Neutrophil (primary cell): ENCODE measurements around the gene CLDN19.

Experiments
- H3K27ac ChIP-seq: fragments of 200-600 bp; sonication (generic); 2 replicates; pipeline ENCODE4 v1.5.1; 2016; ENCODE audit warnings: mild to moderate bottlenecking, moderate library complexity
- H3K27me3 ChIP-seq: fragments of 200-600 bp; sonication (generic); 2 replicates; pipeline ENCODE4 v1.6.0; 2016; ENCODE audit warnings: mild to moderate bottlenecking
- H3K36me3 ChIP-seq: fragments of 200-600 bp; sonication (generic); 2 replicates; pipeline ENCODE4 v1.5.1; 2017
- H3K4me1 ChIP-seq, 2 experiments: fragments of 200-600 bp in 1 of 2; sonication (generic) in 1 of 2; 1 replicate in 1 of 2; 2 replicates in 1 of 2; pipeline versions ENCODE4 v1.5.1 to v1.6.1; 2013 to 2016; ENCODE audit warnings: low read depth in 1 of 2, low read length in 1 of 2, mild to moderate bottlenecking in 1 of 2, moderate library complexity in 1 of 2; ENCODE audit not compliant: control insufficient read depth in 1 of 2, insufficient read depth in 1 of 2
- H3K4me3 ChIP-seq, 2 experiments: fragments of 200-600 bp in 1 of 2; sonication (generic) in 1 of 2; 1 replicate in 1 of 2; 2 replicates in 1 of 2; pipeline ENCODE4 v1.5.1; 2013 to 2016; ENCODE audit warnings: low read depth in 1 of 2, low read length in 1 of 2, mild to moderate bottlenecking in 1 of 2, moderate library complexity in 1 of 2
- H3K9me3 ChIP-seq: fragments of 200-600 bp; sonication (generic); 2 replicates; pipeline ENCODE4 v1.5.1; 2016
- CTCF ChIP-seq: fragments of 200-600 bp; sonication (generic); IDR thresholded peaks from 2 replicates; pipeline ENCODE4 v1.5.1; 2016; ENCODE audit warnings: antibody characterized with exemption

Gene CLDN19

GRCh38 chr1:42684139-42684538, 55.9 kb downstream of the CLDN19 start:
- Histone ChIP-seq H3K4me3 (no peak overlapping the region), H3K27ac (peak overlapping the region; percentile 92)

More at GRCh38 chr1:42684139-42684538, 55.9 kb downstream of the CLDN19 start:
- peaks cover 31 to 34% of the 10 kb centered on the region in 2 experiments for H3K4me1 ChIP-seq
- no peaks in the 10 kb centered on the region for H3K27me3 ChIP-seq
- peaks cover 5% of the 10 kb centered on the region for H3K36me3 ChIP-seq
- no peak for TF ChIP-seq CTCF
- H3K9me3 ChIP-seq: no peaks in the 10 kb centered on the region
